ENCODE measurements around the gene LDB2.

LDB2 gene

DNA sequence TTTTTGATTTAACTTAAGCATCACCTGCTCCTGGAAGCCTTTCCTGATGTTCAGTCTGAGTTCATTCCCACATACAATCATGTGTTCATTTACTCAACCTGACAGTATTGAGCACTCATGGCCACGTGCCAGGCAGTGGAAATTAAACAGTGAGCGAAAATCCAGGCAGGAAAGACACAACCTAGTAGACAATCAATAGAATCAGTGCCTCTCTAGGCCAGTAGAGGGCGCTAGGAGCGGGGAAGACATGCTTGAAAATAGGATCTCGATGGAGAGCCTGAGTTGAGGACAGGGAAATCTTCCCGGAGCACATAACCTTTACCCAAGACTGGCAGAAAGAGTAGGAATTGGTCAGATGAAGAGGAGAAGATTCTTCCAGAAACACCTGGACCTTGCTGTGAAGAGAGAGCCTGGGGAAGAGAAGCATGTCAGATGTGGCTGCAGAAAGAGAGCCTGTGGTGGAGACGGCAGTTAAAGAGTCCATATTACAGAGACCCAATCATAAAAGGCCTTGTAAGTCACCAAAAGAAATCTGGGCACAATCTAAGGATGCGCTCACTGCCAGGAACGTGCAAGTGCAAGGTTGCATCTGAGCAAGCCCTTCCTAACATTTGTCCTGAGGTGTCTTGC lies 103.5 kb downstream of the LDB2 start:
- DNase-seq: no peak

DNA sequence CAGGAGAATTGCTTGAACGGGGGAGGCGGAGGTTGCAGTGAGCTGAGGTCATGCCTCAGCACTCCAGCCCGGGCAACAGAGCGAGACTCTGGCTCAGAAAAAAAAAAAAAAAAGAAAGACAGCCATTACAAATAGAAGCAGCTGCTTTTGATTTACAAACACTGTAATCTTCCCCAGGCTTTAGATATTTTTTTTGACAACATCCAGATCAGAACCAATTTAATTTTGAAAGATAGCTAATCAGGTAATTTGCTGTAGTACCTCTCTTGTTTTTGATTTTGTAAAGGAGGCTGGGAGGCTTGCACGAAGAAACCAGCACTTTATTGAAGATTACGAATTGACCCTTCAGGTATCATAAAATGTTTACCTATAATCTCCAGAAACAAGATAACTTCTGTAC lies 107.0 kb downstream of the LDB2 start:
- no peak for DNase-seq

GRCh38 chr4:16790508-16790907 lies 107.9 kb downstream of the LDB2 start:
- DNase-seq: no peak

GRCh38 chr4:16788868-16789267 lies 109.6 kb downstream of the LDB2 start:
- no peak for DNase-seq

GRCh38 chr4:16785793-16786527 lies 112.5 kb downstream of the LDB2 start:
- no peak for DNase-seq

DNA sequence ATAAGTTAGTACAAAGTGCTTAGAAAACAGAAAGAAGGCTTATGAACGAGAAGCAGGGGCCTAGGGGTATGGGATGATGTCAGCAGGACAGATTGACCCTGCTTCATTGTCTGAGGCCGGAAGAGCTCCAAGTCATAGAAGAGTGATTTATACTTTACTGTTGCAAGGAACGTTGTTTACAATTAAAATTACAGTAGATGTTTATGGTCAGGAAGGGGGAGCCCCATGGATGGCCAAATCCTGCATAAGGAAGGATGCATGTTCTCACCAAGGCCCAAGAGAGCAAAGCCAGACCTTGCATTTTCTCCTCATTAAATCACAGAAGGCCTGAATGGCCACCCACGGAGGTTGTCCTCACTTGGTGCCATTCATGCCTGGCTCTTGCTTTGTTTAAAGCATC lies 115.3 kb downstream of the LDB2 start:
- DNase-seq: no peak

- no peak for DNase-seq
Observed at GRCh38 chr4:16779028-16779675, 119.3 kb downstream of the LDB2 start.

DNA sequence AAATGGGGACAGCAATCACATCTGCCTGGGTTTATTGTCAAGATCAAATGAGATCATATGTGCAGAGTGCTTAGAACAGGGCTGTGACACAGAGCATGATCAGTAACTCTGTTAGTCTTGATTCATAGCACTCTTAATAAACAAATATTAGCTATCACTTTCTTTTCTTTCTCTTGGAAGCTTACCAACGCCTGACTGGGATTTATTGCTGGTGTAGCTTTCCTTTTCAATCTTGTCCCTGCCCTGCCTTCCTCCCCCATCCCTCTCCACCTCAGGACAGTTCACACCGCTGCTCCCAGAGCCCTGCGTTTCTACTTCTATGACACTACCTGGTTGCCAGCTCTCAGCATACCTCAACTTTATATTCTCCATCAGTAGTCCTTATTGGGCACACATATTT lies 120.7 kb downstream of the LDB2 start:
- DNase-seq: no peak

DNA sequence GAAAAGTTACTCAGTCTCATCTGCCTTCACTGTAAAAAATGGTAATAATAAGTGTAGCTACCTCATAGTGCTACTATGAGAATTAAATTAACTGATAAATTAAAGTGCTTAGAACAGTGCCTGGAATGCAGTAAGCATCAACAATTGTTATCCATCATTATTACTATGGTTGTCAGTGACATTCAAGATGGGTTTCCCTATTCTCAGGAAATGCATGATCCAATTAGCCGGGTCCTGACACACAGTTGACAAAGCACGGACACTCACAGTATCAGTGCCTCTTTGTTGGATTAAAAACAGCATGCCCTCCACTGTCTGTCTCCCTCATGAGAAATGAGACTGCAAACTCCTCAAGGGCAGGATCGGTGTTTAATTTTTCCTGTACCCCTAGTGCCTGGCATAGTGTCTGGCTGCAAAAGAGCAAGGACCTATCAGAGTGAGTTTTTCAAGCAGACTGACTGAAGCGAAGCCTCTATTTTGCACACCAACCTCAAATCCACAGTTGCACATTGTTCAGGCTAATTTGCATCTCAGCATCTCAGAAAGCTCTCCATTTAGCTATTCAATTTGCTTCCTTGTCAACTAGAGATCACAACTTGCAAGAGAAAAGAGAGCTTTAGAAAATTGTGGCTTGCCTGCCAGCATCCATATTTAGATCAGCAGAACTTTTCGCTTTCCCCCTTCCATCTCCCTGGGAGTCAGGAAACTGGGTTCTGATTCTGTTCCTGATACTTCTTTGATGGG lies 122.9 kb downstream of the LDB2 start:
- DNase-seq: no peak

GRCh38 chr4:16772366-16772850 lies 126.0 kb downstream of the LDB2 start:
- DNase-seq: no peak

DNA sequence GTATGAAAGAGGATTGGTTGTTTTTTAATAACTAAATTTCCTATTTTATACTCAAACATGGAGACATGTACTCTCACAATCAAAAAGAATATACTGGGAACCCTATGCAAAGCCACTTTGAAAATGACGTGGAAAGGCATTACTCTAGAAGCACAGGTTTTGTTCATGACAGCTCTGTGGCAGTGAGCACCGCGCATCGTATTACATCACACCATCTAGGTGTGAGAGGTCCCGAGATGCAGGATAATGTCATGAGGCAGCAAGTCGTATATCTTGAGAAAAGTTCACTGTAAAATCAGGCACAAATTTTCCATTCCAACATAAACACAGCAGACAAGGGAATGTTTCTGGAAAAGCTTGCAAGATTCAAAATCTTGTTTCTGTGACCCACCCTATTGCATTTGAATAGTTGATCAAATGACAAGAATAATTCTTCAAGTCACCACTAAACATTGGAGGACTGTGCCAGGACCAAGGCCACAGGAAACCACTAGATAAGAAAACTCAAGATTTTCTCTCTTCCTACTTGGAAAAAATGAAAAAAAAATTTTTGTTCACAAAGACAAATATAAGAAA lies 127.6 kb downstream of the LDB2 start:
- DNase-seq: no peak

DNA sequence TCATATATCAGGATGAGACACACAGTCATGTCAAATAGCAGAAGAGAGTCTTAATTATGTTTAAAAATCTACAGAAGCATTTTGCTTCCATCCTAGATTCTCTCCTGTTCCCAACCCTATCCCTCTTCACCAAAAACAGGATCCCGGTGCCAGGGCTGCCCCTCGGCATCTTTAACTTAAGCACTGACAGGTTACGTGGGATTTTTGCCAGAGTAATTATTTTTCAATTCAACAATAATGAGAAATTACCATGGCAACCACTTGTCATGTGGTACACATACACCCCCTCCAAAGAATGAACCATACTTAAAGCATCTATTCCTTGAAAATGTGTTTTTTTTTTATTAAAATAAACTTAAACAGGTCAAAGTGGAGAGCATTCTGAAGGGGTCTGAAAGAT lies 130.6 kb downstream of the LDB2 start:
- no peak for DNase-seq

GRCh38 chr4:16767251-16767650 lies 131.2 kb downstream of the LDB2 start:
- DNase-seq: no peak

- DNase-seq: no peak
Observed at GRCh38 chr4:16765546-16765945, 132.9 kb downstream of the LDB2 start.

DNA sequence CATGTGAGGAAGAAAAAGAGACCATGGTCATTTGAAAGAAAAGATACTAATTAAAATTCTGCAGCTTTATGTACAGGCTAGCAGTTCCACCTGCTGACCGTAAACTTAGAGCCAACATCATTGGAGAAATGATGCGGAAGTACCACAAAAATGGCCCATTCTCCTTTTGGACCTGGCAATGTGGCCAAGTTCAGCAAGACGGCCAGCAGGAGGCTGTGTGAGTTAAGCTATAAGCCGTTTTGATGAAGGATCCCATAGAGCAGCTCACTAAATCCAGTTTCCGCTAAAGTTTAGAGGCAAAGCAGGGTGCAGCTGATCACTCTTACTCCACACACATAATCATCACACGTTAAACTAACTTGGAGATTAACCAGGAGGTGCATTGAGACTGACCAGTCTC lies 133.8 kb downstream of the LDB2 start:
- DNase-seq: no peak

- no peak for DNase-seq
Observed at GRCh38 chr4:16760617-16761363, 137.7 kb downstream of the LDB2 start.

DNA sequence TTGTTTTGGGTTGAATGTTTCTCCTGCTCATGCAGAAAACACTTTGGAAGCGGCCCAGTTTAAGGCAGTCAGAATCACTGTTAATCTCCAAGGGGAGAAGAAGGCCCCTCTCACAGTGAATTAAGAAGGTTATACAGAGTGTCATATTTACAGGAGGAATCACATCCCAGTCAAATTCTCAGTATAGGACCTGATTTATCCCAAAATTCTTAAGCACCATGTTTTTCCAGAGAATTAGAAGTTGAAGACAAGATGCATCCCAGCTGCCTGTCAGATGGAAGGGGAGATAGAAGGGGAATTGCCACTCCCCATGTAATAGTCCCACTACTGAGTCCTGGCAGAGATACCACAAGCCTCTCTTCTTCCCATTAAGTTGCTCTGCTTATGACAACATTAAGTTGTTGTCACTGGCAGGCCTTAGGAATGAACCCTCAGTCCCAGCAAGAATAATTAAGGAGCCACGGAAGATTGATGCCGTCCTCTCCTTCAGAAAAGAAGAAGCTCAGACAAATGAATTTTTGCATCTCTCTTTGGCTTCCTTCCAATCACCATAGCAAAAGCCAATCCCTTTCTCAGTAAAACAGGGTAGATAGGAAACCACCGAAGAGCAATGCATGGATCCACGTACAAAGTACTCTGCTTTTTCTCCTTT lies 138.4 kb downstream of the LDB2 start:
- DNase-seq: no peak

GRCh38 chr4:16758816-16759215 lies 139.6 kb downstream of the LDB2 start:
- DNase-seq: no peak

DNA sequence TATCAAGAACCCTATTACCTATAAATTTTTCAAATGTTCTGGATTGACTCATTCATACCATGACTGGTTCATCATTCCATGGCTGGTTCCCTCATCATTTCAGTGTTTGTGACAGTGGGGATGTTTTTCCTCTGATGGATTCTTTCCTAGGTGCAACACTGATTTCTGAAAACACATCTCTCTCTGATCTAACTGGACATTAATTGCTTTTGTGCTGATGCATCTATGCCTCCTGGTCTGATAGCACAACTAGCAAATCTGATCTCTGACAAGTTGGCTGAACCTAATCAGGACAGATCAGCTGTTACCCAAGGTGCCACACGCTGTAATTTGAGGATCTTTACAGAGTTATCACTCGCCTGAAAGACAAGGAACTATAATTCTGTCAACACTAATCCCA lies 140.2 kb downstream of the LDB2 start:
- no peak for DNase-seq

- no peak for DNase-seq
Observed at GRCh38 chr4:16757080-16757521, 141.3 kb downstream of the LDB2 start.

- no peak for DNase-seq
Observed at GRCh38 chr4:16754104-16754503, 144.3 kb downstream of the LDB2 start.

DNA sequence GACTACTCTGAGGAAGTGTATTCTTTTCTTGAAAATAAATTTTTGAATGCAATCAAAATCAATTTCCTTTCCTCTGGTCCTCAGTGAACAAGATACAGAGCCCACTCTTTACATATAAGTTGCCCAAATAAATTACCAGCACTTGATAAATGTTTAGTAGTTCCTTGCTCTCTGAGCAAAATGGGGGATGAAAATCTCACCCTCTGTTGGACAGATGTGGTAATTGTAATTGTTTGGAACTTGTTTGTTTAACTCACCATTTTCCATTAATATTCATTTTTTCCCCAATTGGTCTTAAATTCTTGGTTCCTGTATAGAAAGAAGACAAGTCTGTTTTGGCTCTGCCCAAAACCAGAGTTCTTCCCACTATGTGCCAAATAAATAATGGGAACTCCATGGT lies 146.3 kb downstream of the LDB2 start:
- DNase-seq: no peak

All from activated effector memory CD4-positive, alpha-beta T cell treated with Interleukin-2 at 50 U/mL for 16 hours (primary cell).